Measurements from ENCODE around the gene DPYSL3.

Gene DPYSL3

GRCh38 chr5:147437161-147437596 is 72.7 kb downstream of the DPYSL3 start:
- DNase-seq (ENCODE audit: low spot score), result no peak

GRCh38 chr5:147436596-147436995 is 73.3 kb downstream of the DPYSL3 start:
- DNase-seq (ENCODE audit: low spot score), result no peak

- no peak for DNase-seq (ENCODE audit: low spot score)
Measured at GRCh38 chr5:147434049-147434448, 75.8 kb downstream of the DPYSL3 start.

GRCh38 chr5:147432323-147432722 is 77.5 kb downstream of the DPYSL3 start:
- no peak for DNase-seq (ENCODE audit: low spot score)

GRCh38 chr5:147431586-147431985 is 78.3 kb downstream of the DPYSL3 start:
- DNase-seq (ENCODE audit: low spot score), result no peak

- no peak for DNase-seq (ENCODE audit: low spot score)
Measured at GRCh38 chr5:147430628-147431027, 79.2 kb downstream of the DPYSL3 start.

GRCh38 chr5:147427521-147428401 is 82.1 kb downstream of the DPYSL3 start:
- no peak for DNase-seq (ENCODE audit: low spot score)

- DNase-seq (ENCODE audit: low spot score), result no peak
Measured at GRCh38 chr5:147426640-147427327, 83.1 kb downstream of the DPYSL3 start.

GRCh38 chr5:147418613-147419012 is 91.3 kb downstream of the DPYSL3 start:
- no peak for DNase-seq (ENCODE audit: low spot score)

- DNase-seq (ENCODE audit: low spot score), result no peak
Measured at GRCh38 chr5:147417135-147417813, 92.6 kb downstream of the DPYSL3 start.

GRCh38 chr5:147415651-147416050 is 94.2 kb downstream of the DPYSL3 start:
- DNase-seq (ENCODE audit: low spot score), result no peak

GRCh38 chr5:147413266-147413665 is 96.6 kb downstream of the DPYSL3 start:
- DNase-seq (ENCODE audit: low spot score), result no peak

GRCh38 chr5:147412561-147412960 is 97.3 kb downstream of the DPYSL3 start:
- DNase-seq (ENCODE audit: low spot score), result no peak

- no peak for DNase-seq (ENCODE audit: low spot score)
Measured at GRCh38 chr5:147411359-147412319, 98.2 kb downstream of the DPYSL3 start.

- no peak for DNase-seq (ENCODE audit: low spot score)
Measured at GRCh38 chr5:147410496-147411358, 99.1 kb downstream of the DPYSL3 start.

- no peak for DNase-seq (ENCODE audit: low spot score)
Measured at GRCh38 chr5:147408980-147409379, 100.9 kb downstream of the DPYSL3 start.

- no peak for DNase-seq (ENCODE audit: low spot score)
Measured at GRCh38 chr5:147407094-147407681, 102.7 kb downstream of the DPYSL3 start.

- DNase-seq (ENCODE audit: low spot score), result no peak
Measured at GRCh38 chr5:147406636-147407035, 103.2 kb downstream of the DPYSL3 start.

GRCh38 chr5:147404706-147405105 is 105.2 kb downstream of the DPYSL3 start:
- no peak for DNase-seq (ENCODE audit: low spot score)

Measured in CD4-positive, alpha-beta T cell treated with Interleukin-2 at 100 ng/mL for 4 hours (primary cell).